ENCODE measurements around the gene VWF.
"Not testable (repeated sequence)": the region's sequence is repeated elsewhere in the genome, so short reads cannot be mapped to it uniquely, and the experiment has no call there.

The VWF gene

GRCh38 chr12:6146951-6147350 lies 22.5 kb upstream of the VWF start:
- Histone ChIP-seq H3K79me2 (ENCODE audit: low read length) (no peaks in the 10 kb centered on the region), H4K20me1 (ENCODE audit: insufficient read depth, low read length) (no peaks in the 10 kb centered on the region), H3K36me3 (replicated peaks; ENCODE audit: low read depth, low read length) (no peaks in the 10 kb centered on the region), H3K27ac (ENCODE audit: low read length) (no peak overlapping the region), H3K9ac (ENCODE audit: low read length) (no peak overlapping the region), H2AFZ (ENCODE audit: low read depth, low read length) (no peak overlapping the region), H3K4me1 (ENCODE audit: low read length) (no peaks in the 10 kb centered on the region), H3K4me2 (ENCODE audit: low read length) (no peak overlapping the region), H3K27me3 (ENCODE audit: low read depth, low read length) (no peaks in the 10 kb centered on the region), H3K4me3 (ENCODE audit: low read length) (no peak overlapping the region), H3K9me3 (ENCODE audit: insufficient read depth, low read length) (no peaks in the 10 kb centered on the region)
- TF ChIP-seq EZH2phosphoT487 (IDR thresholded peaks at IDR 0.05; ENCODE audit: low read depth), result no peak
- TF ChIP-seq CTCF (IDR thresholded peaks at IDR 0.05; ENCODE audit: low read depth, low read length), result no peak

- H2AFZ ChIP-seq (ENCODE audit: low read depth, low read length), result no peak overlapping the region
Observed at GRCh38 chr12:6146509-6146908, 22.0 kb upstream of the VWF start.

GRCh38 chr12:6145564-6145963 lies 21.1 kb upstream of the VWF start:
- no peaks in the 10 kb centered on the region for H4K20me1 ChIP-seq (ENCODE audit: insufficient read depth, low read length)
- no peaks in the 10 kb centered on the region for H3K9me3 ChIP-seq (ENCODE audit: insufficient read depth, low read length)
- H3K4me1 ChIP-seq (ENCODE audit: low read length), result no peaks in the 10 kb centered on the region
- H3K27me3 ChIP-seq (ENCODE audit: low read depth, low read length), result peaks cover 4% of the 10 kb centered on the region; the same call in 1 of the 2 replicates
- H3K79me2 ChIP-seq (ENCODE audit: low read length), result no peaks in the 10 kb centered on the region
- no peaks in the 10 kb centered on the region for H3K36me3 ChIP-seq (replicated peaks; ENCODE audit: low read depth, low read length)
- H3K27ac ChIP-seq (ENCODE audit: low read length), result no peak overlapping the region
- H3K9ac ChIP-seq (ENCODE audit: low read length), result no peak overlapping the region
- H3K4me2 ChIP-seq (ENCODE audit: low read length), result no peak overlapping the region
- no peak overlapping the region for H2AFZ ChIP-seq (ENCODE audit: low read depth, low read length)
- TF ChIP-seq EZH2phosphoT487 (IDR thresholded peaks at IDR 0.05; ENCODE audit: low read depth), result no peak
- no peak overlapping the region for H3K4me3 ChIP-seq (ENCODE audit: low read length)

More at GRCh38 chr12:6146509-6146908, 22.0 kb upstream of the VWF start:
- Histone ChIP-seq H3K9ac (ENCODE audit: low read length) (no peak overlapping the region), H3K36me3 (replicated peaks; ENCODE audit: low read depth, low read length) (no peaks in the 10 kb centered on the region), H3K4me3 (ENCODE audit: low read length) (no peak overlapping the region), H4K20me1 (ENCODE audit: insufficient read depth, low read length) (no peaks in the 10 kb centered on the region), H3K27ac (ENCODE audit: low read length) (no peak overlapping the region), H3K4me1 (ENCODE audit: low read length) (no peaks in the 10 kb centered on the region), H3K27me3 (ENCODE audit: low read depth, low read length) (no peaks in the 10 kb centered on the region), H3K79me2 (ENCODE audit: low read length) (no peaks in the 10 kb centered on the region), H3K9me3 (ENCODE audit: insufficient read depth, low read length) (no peaks in the 10 kb centered on the region), H3K4me2 (ENCODE audit: low read length) (no peak overlapping the region)
- TF ChIP-seq CTCF (IDR thresholded peaks at IDR 0.05; ENCODE audit: low read depth, low read length) (no peak), EZH2phosphoT487 (IDR thresholded peaks at IDR 0.05; ENCODE audit: low read depth) (no peak)

GRCh38 chr12:6143303-6143675 lies 18.8 kb upstream of the VWF start:
- Histone ChIP-seq H3K4me3 (ENCODE audit: low read length) (no peak overlapping the region), H3K36me3 (replicated peaks; ENCODE audit: low read depth, low read length) (no peaks in the 10 kb centered on the region), H3K27me3 (ENCODE audit: low read depth, low read length) (peaks cover 4% of the 10 kb centered on the region; the same call in 1 of the 2 replicates), H3K27ac (ENCODE audit: low read length) (no peak overlapping the region), H3K9ac (ENCODE audit: low read length) (no peak overlapping the region), H2AFZ (ENCODE audit: low read depth, low read length) (no peak overlapping the region), H3K4me1 (ENCODE audit: low read length) (no peaks in the 10 kb centered on the region), H3K79me2 (ENCODE audit: low read length) (no peaks in the 10 kb centered on the region), H3K4me2 (ENCODE audit: low read length) (no peak overlapping the region), H3K9me3 (ENCODE audit: insufficient read depth, low read length) (no peaks in the 10 kb centered on the region), H4K20me1 (ENCODE audit: insufficient read depth, low read length) (no peaks in the 10 kb centered on the region)
- no peak for TF ChIP-seq CTCF (IDR thresholded peaks at IDR 0.05; ENCODE audit: low read depth, low read length)
- TF ChIP-seq EZH2phosphoT487 (IDR thresholded peaks at IDR 0.05; ENCODE audit: low read depth), result no peak

GRCh38 chr12:6142368-6143302 lies 18.2 kb upstream of the VWF start:
- not testable (repeated sequence) for H3K4me1 ChIP-seq (ENCODE audit: low read length); H3K79me2 ChIP-seq (ENCODE audit: low read length); H3K4me2 ChIP-seq (ENCODE audit: low read length); H3K27me3 ChIP-seq (ENCODE audit: low read depth, low read length); H3K27ac ChIP-seq (ENCODE audit: low read length); H3K4me3 ChIP-seq (ENCODE audit: low read length); H3K36me3 ChIP-seq (replicated peaks; ENCODE audit: low read depth, low read length); H4K20me1 ChIP-seq (ENCODE audit: insufficient read depth, low read length); H3K9me3 ChIP-seq (ENCODE audit: insufficient read depth, low read length); H3K9ac ChIP-seq (ENCODE audit: low read length); H2AFZ ChIP-seq (ENCODE audit: low read depth, low read length)

- H3K9ac ChIP-seq (ENCODE audit: low read length); H3K36me3 ChIP-seq (replicated peaks; ENCODE audit: low read depth, low read length); H4K20me1 ChIP-seq (ENCODE audit: insufficient read depth, low read length); H3K4me2 ChIP-seq (ENCODE audit: low read length); H2AFZ ChIP-seq (ENCODE audit: low read depth, low read length); H3K79me2 ChIP-seq (ENCODE audit: low read length); H3K9me3 ChIP-seq (ENCODE audit: insufficient read depth, low read length); H3K27ac ChIP-seq (ENCODE audit: low read length); H3K4me1 ChIP-seq (ENCODE audit: low read length); H3K27me3 ChIP-seq (ENCODE audit: low read depth, low read length); H3K4me3 ChIP-seq (ENCODE audit: low read length): not testable (repeated sequence)
Observed at GRCh38 chr12:6141731-6142367, 17.4 kb upstream of the VWF start.
